RPMI8226 (cell line): ENCODE results near the gene KPNA3.
"Not testable (repeated sequence)": the region's sequence is repeated elsewhere in the genome, so short reads cannot be mapped to it uniquely, and the experiment has no call there.

Source experiments
- DNase-seq: peaks from one replicate; pipeline ENCODE4 v3.0.0-alpha.2; 2015

Gene KPNA3

DNA sequence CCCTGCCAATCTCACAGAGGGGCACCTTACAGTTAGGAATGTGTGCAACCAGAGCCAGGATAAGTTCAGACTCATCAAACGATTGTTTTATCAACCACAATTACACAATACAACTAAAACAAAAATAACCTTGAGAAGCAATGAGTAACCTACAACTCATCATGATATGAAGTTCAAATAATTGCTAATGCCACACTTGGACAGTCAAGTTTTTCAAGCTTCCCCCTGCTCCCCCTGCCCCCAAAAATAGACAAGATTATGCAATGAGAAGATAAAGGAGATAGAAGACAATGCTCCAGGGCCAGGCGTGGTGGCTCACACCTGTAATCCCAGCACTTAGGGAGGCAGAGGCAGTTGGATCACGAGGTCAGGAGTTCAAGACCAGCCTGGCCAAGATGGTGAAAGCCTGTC lies 13.6 kb upstream of the KPNA3 start:
- DNase-seq, result no peak

DNA sequence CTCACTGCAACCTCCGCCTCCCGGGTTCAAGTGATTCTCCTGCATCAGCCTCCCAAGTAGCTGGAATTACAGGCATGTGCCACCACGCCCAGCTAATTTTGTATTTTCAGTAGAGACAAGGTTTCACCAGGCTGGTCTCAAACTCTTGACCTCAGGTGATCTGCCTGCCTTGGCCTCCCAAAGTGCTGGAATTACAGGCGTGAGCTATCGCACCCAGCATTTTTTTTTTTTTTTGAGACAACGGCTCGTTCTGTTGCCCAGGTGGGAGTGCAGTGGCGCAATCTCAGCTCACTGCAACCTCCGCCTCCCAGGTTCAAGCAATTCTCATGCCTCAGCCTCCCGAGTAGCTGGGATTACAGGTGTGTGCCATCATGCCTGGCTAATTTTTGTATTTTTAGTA lies 10.6 kb upstream of the KPNA3 start:
- DNase-seq, result not testable (repeated sequence)

DNA sequence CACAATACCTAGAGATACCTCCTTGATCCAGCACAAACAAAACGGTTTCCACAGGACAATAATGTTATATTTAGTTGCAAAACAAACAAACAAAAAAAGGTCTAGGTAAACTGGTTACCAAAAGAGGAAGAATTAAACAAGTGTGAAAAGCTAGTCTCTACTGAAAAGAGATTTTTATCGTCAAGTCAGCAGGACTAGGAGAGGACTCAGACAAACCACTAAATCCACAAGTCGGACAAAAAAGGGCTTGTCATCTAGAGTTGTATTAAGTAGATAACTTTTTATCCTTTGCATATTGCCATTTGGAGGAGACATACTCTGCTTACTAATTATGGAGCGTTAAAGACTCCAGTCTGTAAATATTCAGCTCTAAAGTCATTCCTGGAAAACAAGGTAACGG lies 9.9 kb upstream of the KPNA3 start:
- DNase-seq, result no peak

DNA sequence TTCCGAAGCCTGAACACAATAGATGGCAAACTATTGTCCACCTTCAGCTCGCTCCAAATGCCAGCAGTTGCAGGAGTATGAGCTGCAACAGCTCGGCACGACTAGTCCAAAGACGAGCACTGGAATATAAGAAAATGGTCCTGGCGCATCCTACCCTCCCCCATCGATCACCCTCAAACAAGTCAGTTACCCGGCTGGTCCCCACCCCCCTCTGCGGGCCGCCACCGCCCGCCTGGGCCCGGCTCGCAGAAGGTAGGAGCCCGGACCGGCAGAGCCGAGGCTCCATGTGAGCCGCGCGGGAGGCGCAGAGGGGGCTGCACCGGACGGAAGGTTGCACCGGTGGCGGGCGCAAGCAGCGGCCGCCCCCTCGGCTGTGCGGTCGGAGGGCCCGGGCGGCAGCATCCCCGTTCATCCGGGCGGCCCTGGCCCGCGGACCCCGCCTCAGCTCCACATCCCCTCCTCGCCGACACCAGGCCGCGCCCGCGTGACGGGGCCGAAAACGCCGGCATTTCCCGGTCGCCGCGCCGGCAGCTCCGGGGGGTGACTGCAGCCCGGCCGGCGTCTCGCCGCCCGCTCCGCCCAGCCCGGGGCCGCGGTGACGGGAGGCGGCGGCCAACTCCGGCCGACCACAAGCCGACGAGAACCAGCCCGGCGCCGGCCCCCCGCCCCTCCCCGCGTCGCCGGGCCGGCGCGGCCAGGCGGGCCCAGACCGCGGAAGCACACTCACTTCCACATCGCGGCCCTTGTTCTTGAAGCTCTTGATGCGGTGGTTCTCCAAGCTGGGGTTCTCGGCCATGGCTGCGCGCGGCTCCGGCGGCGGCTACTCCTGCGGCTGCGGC lies 552 bp downstream of the KPNA3 start:
- peak; percentile 46 for DNase-seq

- DNase-seq, result peak; percentile 77
Observed at GRCh38 chr13:49791315-49791710, 1.2 kb downstream of the KPNA3 start.

DNA sequence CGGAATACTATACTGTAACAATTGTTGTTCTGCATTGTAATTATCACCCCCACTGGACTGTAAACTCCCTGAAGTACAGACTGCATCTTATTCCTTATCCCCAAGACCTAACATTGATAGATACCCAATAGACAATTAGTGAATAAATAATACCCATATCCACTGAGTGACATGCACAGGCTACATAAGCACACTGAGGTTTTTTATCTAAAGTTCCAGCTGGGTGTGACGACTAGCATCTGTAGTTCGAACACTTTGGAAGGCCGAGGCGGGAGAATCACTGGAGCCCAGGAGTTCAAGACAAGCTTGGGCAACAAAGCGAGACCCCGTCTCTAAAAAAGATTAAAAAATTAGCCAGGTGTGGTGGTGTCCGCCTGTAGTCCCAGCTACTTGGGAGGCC lies 2.5 kb downstream of the KPNA3 start:
- no peak for DNase-seq

DNA sequence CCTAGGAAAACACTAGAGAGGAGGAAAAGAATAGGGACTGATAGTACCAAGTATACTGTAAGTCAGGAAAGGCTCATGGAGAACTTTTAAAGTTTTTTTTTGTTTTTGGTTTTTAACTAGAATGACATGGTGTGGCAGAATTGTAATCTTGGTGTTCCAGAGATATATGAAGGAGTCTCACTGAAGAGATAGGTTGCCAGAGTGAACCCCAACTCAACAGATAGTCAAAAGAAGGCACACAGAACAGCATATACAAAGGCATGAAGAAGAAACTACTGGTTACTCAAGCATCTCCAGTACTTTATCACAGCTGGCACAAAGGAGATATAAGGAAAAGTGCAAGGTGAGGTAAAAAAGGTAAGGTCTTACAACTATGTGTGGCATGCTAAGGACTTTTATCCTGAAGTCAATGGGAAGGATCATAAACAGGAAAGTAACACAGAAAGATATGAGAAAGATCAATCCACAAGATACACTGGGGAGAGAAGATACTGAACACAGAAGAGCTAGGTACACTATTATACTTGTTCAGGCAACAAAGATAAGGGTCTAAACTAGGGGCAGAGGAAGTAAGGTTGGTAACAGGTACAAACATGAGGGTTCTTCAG lies 6.0 kb downstream of the KPNA3 start:
- no peak for DNase-seq

DNA sequence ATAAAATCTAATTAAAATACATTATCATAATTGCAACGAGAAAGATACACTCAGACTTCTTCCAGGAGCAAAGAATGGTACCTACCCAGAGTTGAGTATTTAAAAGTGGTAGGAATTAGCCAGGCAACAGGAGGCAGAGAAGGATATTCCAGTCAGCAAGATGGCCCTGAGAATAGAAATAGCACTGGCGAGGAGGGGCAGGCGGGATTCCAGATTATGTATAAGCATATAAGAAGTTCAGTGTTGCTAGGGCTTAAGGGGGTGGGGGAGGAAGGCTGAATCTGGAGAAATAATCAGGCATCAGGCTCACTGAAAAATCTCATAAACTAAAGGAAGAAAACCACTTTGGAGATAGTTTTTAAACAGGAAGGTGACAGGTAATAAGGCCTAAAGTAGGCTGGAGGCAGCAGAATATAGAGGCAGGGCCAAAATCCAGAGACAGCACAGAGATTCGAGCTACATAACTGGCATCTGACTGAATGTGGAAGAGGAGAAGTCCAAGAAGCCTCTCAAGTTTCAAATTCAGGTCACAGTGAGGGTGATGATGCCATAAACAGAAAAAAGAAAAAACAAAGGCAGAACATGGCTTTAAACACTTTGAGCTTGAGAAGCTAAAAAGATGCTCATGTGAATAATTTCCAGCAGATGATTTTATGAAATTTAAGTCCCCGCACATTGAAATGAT lies 7.5 kb downstream of the KPNA3 start:
- no peak for DNase-seq

GRCh38 chr13:49783865-49784264 lies 8.6 kb downstream of the KPNA3 start:
- DNase-seq, result no peak

DNA sequence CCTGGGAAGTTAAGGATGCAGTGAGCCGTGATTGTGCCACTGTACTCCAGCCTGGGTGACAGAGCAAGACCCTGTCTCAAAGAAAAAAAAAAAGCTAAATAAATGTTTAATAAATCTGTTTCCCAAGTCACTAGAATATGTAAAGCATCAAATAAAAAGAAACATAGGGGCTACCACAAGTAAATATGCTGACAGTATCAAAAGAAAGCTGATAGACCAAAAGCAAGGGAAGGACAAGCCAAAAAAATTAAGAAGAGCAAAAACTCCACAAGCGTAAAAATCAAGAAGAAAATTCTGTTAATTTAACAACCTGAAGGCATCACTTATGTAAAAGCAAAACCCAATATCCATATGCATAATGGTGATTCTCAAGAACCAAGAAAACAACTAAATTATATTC lies 9.7 kb downstream of the KPNA3 start:
- no peak for DNase-seq

DNA sequence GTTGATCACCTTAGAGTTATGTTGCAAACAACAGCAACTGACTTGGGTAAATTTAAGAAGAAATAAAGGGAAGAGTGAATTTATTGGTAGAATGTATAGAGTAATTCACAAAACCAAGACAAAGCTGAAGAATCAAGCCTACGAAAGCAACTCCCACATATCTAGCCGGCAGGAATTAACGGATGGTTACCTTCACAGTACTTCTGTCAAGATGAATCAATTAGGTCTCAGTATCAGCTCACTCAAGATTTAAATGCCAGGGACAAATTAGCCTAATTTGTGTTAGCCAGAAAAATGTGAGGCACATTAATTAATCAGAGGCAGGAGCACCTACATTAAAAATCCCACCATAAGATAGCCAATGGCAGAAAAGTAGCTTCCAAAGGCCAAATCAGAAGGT lies 10.7 kb downstream of the KPNA3 start:
- no peak for DNase-seq

DNA sequence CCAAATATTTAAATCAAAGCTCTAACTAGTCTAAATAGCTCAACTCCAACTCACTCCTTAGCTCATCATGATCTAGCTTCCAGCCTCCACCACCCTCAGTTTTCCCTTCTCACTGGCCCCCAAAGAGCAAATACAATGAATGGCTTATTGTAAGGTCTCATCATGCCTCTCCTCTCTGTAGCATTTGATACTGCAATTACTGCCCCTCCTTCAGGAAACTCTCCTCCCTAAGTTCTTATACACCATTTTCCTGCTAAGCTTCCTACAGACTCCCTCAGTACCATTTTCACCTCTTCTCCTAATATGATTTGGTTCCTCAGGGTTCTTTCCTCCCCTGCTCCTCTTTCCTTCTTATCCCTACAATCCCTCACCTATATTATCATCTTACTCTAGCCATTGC lies 12.8 kb downstream of the KPNA3 start:
- DNase-seq, result no peak

- no peak for DNase-seq
Observed at GRCh38 chr13:49777746-49778614, 14.5 kb downstream of the KPNA3 start.

GRCh38 chr13:49776871-49777270 lies 15.6 kb downstream of the KPNA3 start:
- no peak for DNase-seq

DNA sequence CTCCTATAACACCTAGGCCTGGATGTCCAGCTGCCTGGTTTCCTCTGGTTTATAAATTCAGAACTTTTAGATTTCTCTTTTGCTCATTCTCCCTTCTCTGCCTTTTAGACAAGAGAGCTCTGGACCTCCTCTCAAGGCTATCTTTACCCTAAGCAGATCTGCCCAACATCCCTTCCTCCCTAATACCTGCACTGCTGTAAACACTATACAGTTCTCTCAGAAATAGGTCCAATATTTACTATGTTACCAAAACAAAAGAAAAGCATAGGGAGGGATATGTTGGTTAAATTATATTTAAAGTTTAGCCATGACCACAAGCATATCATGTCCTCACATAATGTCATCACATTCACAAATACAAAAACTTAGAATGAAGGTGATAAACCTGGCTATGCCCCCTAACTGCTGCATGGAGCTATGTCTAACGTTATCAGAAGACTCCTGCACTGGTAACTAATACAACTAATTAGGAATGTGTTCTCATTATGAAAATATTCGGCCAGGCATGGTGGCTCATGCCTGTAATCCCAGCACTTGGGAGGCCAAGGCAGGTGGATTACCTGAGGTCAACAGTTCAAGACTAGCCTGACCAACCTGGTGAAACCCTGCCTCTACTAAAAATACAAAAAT lies 18.0 kb downstream of the KPNA3 start:
- no peak for DNase-seq

DNA sequence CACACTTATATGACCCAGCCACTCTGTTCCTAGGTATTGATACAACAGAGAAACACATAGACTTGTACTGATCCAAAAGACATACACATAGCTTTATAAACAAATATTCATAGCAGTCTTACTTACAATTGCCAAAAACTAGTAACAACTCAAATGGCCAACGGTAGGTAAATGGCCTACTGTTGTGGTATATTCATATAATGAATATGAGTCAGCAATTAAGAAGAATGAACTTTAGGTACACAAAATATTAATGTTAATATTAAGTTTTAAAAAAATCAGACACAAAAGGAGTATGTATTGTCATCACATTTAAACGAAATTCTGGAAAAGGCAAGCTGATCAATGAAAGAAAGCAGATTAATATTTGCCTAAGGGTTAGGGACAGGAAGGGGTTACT lies 19.7 kb downstream of the KPNA3 start:
- DNase-seq, result no peak

DNA sequence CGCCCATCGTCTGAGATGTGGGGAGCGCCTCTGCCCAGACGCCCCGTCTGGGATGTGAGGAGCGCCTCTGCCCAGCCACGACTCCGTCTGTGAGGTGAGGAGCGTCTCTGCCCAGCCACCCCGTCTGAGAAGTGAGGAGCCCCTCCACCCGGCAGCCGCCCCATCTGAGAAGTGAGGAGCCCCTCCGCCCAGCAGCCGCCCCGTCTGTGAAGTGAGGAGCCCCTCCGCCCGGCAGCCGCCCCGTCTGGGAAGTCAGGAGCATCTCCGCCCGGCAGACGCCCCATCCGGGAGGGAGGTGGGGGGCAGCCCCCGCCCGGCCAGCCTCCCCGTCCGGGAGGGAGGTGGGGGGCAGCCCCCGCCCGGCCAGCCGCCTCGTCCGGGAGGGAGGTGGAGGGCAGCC lies 30.7 kb downstream of the KPNA3 start:
- DNase-seq, result not testable (repeated sequence)

GRCh38 chr13:49760558-49760957 lies 31.9 kb downstream of the KPNA3 start:
- no peak for DNase-seq

GRCh38 chr13:49759503-49759902 lies 33.0 kb downstream of the KPNA3 start:
- DNase-seq, result no peak

- DNase-seq, result no peak
Observed at GRCh38 chr13:49756263-49756662, 36.2 kb downstream of the KPNA3 start.

GRCh38 chr13:49754146-49754545 lies 38.3 kb downstream of the KPNA3 start:
- DNase-seq, result no peak

DNA sequence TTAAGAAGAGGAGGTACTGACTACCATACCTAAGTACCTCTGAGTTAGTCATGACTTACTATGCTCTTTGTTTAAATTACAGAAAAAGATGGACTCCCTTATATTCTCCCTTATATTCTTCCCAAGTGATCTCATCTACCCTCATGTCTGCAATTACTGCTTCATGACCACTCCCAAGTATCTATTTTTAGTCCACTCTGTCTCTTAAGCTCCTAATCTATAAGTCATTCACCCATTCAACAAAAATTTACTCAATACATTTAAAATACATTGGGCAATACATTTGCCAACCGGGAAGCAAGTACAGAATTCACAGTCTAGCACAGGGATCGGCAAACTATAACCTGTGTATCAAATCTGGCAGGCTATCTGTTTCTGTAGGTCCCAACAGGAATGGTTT lies 42.6 kb downstream of the KPNA3 start:
- DNase-seq, result no peak

DNA sequence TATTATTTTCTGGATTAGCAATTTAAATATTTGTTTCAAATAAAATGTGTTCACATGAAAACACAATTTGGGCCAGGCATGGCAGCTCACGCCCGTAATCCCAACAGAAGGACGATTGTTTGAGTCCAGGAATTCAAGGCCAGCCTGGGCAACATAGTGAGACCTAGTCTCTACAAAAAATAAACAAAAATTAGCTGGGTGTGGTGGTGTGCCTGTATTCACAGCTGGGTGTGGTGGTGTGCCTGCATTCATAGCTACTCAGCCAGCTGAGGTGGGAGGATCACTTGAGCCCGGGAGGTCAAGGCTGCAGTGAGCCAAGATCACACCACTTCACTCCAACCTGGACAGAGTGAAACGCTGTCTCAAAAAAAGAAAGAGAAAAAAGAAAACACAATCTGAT lies 46.4 kb downstream of the KPNA3 start:
- no peak for DNase-seq
